Measurements from ENCODE around the gene CCL4.
"Not testable (repeated sequence)": the region's sequence is repeated elsewhere in the genome, so short reads cannot be mapped to it uniquely, and the experiment has no call there.

CCL4 gene

GRCh38 chr17:36087897-36088572, 15.6 kb upstream of the CCL4 start:
- not testable (repeated sequence) for DNase-seq (ENCODE audit: low spot score)

- DNase-seq (ENCODE audit: low spot score): no peak
Observed at GRCh38 chr17:36088670-36089338, 14.8 kb upstream of the CCL4 start.

GRCh38 chr17:36089339-36089865, 14.2 kb upstream of the CCL4 start:
- DNase-seq (ENCODE audit: low spot score): no peak

GRCh38 chr17:36089888-36090836, 13.5 kb upstream of the CCL4 start, which contains the start of gene CCL3:
Gene CCL3, minus strand, starts transcription at chr17:36090143. Its CDS starts 85 bp downstream, at chr17:36090058.
- no peak for DNase-seq (ENCODE audit: low spot score)

DNA sequence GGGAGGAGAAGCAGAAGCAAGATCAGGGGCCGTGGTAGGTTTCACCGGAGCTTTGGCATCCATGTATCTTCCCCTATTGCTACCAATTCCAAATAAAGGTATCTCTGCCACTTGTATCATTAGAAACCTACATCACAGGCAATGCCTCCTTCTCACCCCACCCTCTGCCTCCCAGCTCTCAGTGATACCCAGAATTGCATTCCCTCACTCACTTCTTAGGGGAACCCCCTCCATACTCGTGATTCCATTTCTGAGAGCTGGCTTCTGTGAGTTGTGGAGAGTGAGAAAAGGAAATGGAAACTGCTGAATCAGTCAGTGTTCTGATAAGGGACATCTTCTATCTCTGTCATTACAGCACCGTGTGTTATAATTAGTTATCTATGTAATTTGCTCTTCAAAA, 11.4 kb upstream of the CCL4 start:
- DNase-seq (ENCODE audit: low spot score): no peak

GRCh38 chr17:36092715-36093114, 10.9 kb upstream of the CCL4 start:
- DNase-seq (ENCODE audit: low spot score): not testable (repeated sequence)

DNA sequence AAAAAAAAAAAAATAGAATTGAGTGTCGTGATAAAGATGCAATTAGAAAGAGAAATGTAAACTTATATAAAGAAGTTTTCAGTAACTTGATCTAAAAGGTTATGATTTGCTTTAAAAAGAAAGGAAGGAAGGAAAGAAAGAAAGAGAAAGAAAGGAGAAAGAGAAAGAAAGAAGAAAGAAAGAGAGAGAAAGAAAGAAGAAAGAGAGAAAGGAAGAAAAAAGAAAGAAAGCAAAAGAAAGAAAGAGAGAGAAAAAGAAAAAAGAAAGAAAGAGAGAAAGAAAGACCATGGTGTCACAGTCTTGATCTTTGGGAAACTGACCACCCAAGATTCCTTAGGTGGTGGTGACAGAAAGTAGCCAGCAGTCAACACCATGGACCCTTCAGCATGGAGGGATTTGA, 9.4 kb upstream of the CCL4 start:
- no peak for DNase-seq (ENCODE audit: low spot score)

DNA sequence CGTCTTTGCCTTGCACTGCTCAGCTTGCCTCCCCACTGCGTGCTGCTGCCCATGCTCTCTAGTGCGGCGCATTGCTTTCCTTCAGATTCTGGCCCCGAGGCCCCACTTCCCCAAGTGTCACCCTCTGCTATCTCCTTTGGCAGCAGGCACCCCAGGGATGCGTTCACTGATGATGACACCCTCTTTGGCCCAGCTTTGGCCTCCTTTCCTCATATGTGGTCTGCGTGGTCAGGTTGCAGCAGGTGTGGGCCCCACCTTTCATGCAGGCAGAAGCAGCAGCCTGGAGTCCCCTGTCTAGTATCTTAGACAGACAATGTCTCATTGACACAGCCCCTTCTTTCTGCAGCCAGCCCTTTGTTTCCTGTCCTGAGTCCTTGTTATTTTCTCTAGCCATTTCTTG, 8.9 kb upstream of the CCL4 start:
- DNase-seq (ENCODE audit: low spot score): no peak

GRCh38 chr17:36095992-36096391, 7.6 kb upstream of the CCL4 start:
- DNase-seq (ENCODE audit: low spot score): no peak

- not testable (repeated sequence) for DNase-seq (ENCODE audit: low spot score)
Observed at GRCh38 chr17:36099004-36099403, 4.6 kb upstream of the CCL4 start.

- DNase-seq (ENCODE audit: low spot score): not testable (repeated sequence)
Observed at GRCh38 chr17:36104246-36104645, 619 bp downstream of the CCL4 start.

DNA sequence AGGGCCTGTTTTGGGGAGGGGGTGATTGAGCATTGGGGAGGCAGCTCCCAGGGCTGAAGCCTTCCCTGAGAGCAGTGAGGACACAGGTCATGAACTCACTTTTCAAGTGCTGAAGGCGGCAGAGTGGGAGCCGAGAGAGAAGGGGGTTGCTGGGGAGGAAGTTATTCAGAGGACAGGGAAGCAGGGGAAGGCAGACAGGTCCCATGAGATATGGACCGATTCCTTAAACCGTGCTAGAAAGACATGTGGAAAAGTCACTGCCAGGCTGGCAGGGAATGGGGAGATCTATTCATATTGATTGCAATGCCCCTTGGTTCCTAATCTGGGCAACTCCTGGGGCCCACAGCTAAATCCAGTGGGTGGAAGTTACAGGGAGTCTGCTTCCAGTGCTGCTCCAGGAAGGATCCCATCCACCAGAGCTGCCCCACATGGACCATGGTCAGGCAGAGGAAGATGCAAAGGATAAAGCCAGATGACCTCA, 1.1 kb downstream of the CCL4 start:
- no peak for DNase-seq (ENCODE audit: low spot score)

DNA sequence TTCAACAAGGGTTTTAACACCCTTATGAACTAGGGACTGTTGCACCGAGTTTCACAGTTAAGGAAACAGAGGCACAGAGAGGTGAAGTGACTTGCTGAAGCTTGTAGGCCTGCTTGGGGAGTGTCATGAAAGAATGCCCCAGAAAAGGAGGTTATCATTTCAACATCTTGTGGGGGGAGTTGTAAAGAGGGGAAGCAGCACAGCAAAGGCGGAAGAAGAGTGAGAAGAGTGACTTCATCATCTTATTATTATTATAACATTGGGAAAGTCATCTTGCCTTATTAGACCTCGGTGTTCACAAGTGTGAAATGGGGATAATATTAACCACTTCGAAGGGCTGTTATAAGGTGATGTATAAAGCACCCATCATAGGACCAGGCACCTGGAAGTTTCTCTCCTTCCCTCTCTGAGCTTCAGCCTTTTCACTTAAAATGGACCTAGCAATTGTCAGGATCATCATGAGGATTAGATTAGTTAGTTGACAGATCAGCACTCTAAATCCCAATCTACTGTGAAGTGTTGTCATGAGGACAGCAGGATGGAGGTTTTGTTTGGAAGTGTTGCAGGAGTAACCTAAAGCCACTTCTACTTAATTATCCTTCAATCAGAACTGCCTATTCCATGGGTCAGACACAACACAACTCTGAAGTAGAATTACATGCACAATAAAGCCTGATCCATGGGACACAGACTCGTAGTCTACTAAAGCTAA, 2.3 kb downstream of the CCL4 start:
- DNase-seq (ENCODE audit: low spot score): no peak

DNA sequence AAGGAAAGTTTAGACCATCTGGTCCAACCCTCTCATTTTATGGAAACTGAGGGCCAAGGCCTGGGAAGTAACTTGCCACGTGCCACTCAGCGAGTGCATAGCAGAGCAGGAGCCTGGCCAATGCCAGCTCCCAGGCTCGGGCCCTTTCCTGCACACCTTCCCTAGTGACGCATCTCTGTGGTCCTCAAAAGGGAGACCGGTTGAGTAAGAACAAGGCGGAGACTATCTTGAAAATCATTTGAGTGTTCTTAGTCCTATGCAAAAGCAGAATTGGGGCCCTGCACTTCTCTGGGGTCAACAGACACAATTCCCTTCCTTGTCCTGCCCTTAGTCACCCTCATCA, 2.8 kb downstream of the CCL4 start:
- DNase-seq (ENCODE audit: low spot score): no peak

GRCh38 chr17:36107660-36108059, 4.0 kb downstream of the CCL4 start:
- DNase-seq (ENCODE audit: low spot score): no peak

GRCh38 chr17:36108265-36108664, 4.6 kb downstream of the CCL4 start:
- not testable (repeated sequence) for DNase-seq (ENCODE audit: low spot score)

- DNase-seq (ENCODE audit: low spot score): no peak
Observed at GRCh38 chr17:36111068-36111490, 7.5 kb downstream of the CCL4 start.

GRCh38 chr17:36112572-36112971, 8.9 kb downstream of the CCL4 start:
- no peak for DNase-seq (ENCODE audit: low spot score)

GRCh38 chr17:36113131-36113530, 9.5 kb downstream of the CCL4 start:
- not testable (repeated sequence) for DNase-seq (ENCODE audit: low spot score)

- DNase-seq (ENCODE audit: low spot score): not testable (repeated sequence)
Observed at GRCh38 chr17:36114971-36115648, 11.5 kb downstream of the CCL4 start.

GRCh38 chr17:36115649-36115977, 12.0 kb downstream of the CCL4 start:
- DNase-seq (ENCODE audit: low spot score): not testable (repeated sequence)
